ENCODE results near the gene SRRM3.

SRRM3 gene

GRCh38 chr7:76325811-76326210 is 124.1 kb downstream of the SRRM3 start:
- TF ChIP-seq SIN3A (IDR thresholded peaks at IDR 0.05; ENCODE audit: borderline replicate concordance, insufficient read depth, low read length) (no peak), TAF1 (IDR thresholded peaks at IDR 0.05; ENCODE audit: borderline replicate concordance, insufficient read depth, low read length) (no peak), REST (IDR thresholded peaks at IDR 0.05; ENCODE audit: insufficient read depth in 1 of 2, low read depth in 2 of 2, low read length in 2 of 2) (no peak), FOXP2 (optimal IDR thresholded peaks at IDR 0.05; ENCODE audit: borderline replicate concordance, extremely low read depth, extremely low read length, insufficient read depth) (no peak), POLR2AphosphoS5 (IDR thresholded peaks at IDR 0.05; ENCODE audit: low read depth, low read length) (no peak)

GRCh38 chr7:76326646-76327233 is 125.0 kb downstream of the SRRM3 start:
- no peak for TF ChIP-seq REST (IDR thresholded peaks at IDR 0.05; ENCODE audit: insufficient read depth in 1 of 2, low read depth in 2 of 2, low read length in 2 of 2)
- no peak for TF ChIP-seq FOXP2 (optimal IDR thresholded peaks at IDR 0.05; ENCODE audit: borderline replicate concordance, extremely low read depth, extremely low read length, insufficient read depth)
- TF ChIP-seq SIN3A (IDR thresholded peaks at IDR 0.05; ENCODE audit: borderline replicate concordance, insufficient read depth, low read length), result no peak
- TF ChIP-seq POLR2AphosphoS5 (IDR thresholded peaks at IDR 0.05; ENCODE audit: low read depth, low read length), result no peak
- TF ChIP-seq TAF1 (IDR thresholded peaks at IDR 0.05; ENCODE audit: borderline replicate concordance, insufficient read depth, low read length), result no peak

- TF ChIP-seq SIN3A (IDR thresholded peaks at IDR 0.05; ENCODE audit: borderline replicate concordance, insufficient read depth, low read length), result no peak
- TF ChIP-seq POLR2AphosphoS5 (IDR thresholded peaks at IDR 0.05; ENCODE audit: low read depth, low read length), result no peak
- TF ChIP-seq TAF1 (IDR thresholded peaks at IDR 0.05; ENCODE audit: borderline replicate concordance, insufficient read depth, low read length), result no peak
- no peak for TF ChIP-seq FOXP2 (optimal IDR thresholded peaks at IDR 0.05; ENCODE audit: borderline replicate concordance, extremely low read depth, extremely low read length, insufficient read depth)
- TF ChIP-seq REST (IDR thresholded peaks at IDR 0.05; ENCODE audit: insufficient read depth in 1 of 2, low read depth in 2 of 2, low read length in 2 of 2), result no peak
Measured at GRCh38 chr7:76327610-76328009, 125.9 kb downstream of the SRRM3 start.

- TF ChIP-seq FOXP2 (optimal IDR thresholded peaks at IDR 0.05; ENCODE audit: borderline replicate concordance, extremely low read depth, extremely low read length, insufficient read depth) (no peak), POLR2AphosphoS5 (IDR thresholded peaks at IDR 0.05; ENCODE audit: low read depth, low read length) (no peak), SIN3A (IDR thresholded peaks at IDR 0.05; ENCODE audit: borderline replicate concordance, insufficient read depth, low read length) (no peak), TAF1 (IDR thresholded peaks at IDR 0.05; ENCODE audit: borderline replicate concordance, insufficient read depth, low read length) (no peak)
Measured at GRCh38 chr7:76328389-76328788, 126.7 kb downstream of the SRRM3 start.

- no peak for TF ChIP-seq SIN3A (IDR thresholded peaks at IDR 0.05; ENCODE audit: borderline replicate concordance, insufficient read depth, low read length)
- TF ChIP-seq TAF1 (IDR thresholded peaks at IDR 0.05; ENCODE audit: borderline replicate concordance, insufficient read depth, low read length), result no peak
- no peak for TF ChIP-seq FOXP2 (optimal IDR thresholded peaks at IDR 0.05; ENCODE audit: borderline replicate concordance, extremely low read depth, extremely low read length, insufficient read depth)
- no peak for TF ChIP-seq REST (IDR thresholded peaks at IDR 0.05; ENCODE audit: insufficient read depth in 1 of 2, low read depth in 2 of 2, low read length in 2 of 2)
- no peak for TF ChIP-seq POLR2AphosphoS5 (IDR thresholded peaks at IDR 0.05; ENCODE audit: low read depth, low read length)
Measured at GRCh38 chr7:76329479-76329878, 127.8 kb downstream of the SRRM3 start.
